Kidney epithelial cell (primary cell): Measurements from ENCODE around the gene NPAS4. TPM values are rescaled to one million over a fixed set of nuclear protein-coding genes. Genes with fewer than 3 reads are reported as not detected.

Experiments used
- DNase-seq: peaks from one replicate; pipeline ENCODE4 v3.0.0-alpha.2; 2010; ENCODE audit warnings: low read depth
- H3K27me3 ChIP-seq: 2 replicates; pipeline ENCODE4 v1.6.0; 2011; ENCODE audit warnings: low read length; ENCODE audit not compliant: control insufficient read depth, insufficient read depth
- H3K36me3 ChIP-seq: 2 replicates; pipeline ENCODE4 v1.5.1; 2011; ENCODE audit warnings: low read length; ENCODE audit not compliant: control insufficient read depth, insufficient read depth
- H3K4me3 ChIP-seq: 2 replicates; pipeline ENCODE4 v1.5.1; 2011; ENCODE audit warnings: low read depth, mild to moderate bottlenecking, control low read depth, low read length
- total RNA-seq: library from RNA; depleted of rRNA; stranded (reverse); fragments of >200 nt; gene quantifications from 2 replicates; pipeline ENCODE4 v1.2.3, GENCODE V29; 2015
- TF ChIP-seq, protein P1 (sequence below): IDR thresholded peaks from 2 replicates; pipeline ENCODE4 v1.5.1; 2011; ENCODE audit warnings: mild to moderate bottlenecking, moderate library complexity, low read length, control low read depth, inconsistent platforms; ENCODE audit not compliant: insufficient read depth, poor library complexity, severe bottlenecking

NPAS4 gene
- total RNA-seq, 1 donor from 2014 or later = not detected

DNA sequence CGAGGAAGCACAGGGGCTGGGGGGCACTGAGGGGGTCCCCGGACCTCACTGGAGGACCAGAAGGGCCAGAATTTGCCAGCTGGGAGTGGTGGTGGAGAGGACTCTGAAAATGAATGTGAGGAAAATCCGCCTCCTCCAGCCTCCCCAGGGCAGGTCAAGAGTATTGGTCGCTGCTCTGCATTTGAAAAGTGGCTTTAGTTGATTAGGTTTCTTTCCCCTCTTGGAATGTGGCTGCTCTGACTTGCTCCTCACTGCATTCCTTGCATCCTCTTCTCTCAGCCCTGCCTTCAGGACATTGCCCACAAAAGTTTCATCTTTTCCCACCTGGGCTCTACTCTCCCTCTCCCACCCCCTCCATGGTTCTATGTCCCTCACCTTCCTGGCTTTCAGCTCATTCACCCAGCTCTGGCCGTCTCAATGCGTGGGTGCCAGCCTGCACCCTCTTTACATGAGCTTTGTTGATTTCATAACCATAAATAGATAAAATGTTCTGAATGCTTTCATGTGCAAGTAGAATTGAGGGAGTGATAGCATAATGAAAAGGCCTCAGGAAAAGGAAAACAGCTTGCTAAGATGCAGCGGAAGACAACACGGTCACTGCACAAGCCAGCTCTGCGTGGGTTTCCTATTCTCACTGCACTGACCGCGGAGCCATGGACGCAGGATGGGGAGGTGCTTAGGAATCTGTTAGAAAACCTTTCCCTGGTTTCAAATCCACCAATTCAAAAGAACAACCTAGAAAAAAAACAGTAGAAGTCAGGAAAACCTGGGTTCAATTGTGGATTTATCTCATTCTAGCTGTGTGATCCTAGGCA lies 6.5 kb upstream of the NPAS4 start:
- Histone ChIP-seq H3K27me3 (peaks cover 48% of the 10 kb centered on the region), H3K36me3 (no peaks in the 10 kb centered on the region), H3K4me3 (no peak overlapping the region)
- TF ChIP-seq, protein P1, sequence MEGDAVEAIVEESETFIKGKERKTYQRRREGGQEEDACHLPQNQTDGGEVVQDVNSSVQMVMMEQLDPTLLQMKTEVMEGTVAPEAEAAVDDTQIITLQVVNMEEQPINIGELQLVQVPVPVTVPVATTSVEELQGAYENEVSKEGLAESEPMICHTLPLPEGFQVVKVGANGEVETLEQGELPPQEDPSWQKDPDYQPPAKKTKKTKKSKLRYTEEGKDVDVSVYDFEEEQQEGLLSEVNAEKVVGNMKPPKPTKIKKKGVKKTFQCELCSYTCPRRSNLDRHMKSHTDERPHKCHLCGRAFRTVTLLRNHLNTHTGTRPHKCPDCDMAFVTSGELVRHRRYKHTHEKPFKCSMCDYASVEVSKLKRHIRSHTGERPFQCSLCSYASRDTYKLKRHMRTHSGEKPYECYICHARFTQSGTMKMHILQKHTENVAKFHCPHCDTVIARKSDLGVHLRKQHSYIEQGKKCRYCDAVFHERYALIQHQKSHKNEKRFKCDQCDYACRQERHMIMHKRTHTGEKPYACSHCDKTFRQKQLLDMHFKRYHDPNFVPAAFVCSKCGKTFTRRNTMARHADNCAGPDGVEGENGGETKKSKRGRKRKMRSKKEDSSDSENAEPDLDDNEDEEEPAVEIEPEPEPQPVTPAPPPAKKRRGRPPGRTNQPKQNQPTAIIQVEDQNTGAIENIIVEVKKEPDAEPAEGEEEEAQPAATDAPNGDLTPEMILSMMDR = no peak
- DNase-seq = no peak

DNA sequence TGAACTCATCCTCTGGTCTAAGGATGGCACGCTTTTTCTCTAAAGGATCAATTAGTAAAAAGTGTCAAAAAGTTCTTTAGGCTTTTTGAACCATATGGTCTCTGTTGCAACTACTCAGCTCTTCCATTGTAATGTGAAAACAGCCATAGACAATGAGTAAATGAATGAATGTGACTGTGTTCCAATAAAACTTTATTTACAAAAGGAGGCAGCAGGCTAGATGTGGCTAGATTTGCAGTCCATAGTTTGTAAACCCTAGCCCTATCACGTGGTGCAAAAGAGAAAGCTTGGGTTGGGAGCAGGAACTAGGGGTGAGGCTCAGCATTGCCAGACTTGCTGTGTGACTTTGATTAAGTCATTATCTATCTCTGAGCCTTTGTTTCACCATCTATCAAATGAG lies 5.4 kb upstream of the NPAS4 start:
- TF ChIP-seq, protein P1 = no peak
- H3K27me3 ChIP-seq = peaks cover 48% of the 10 kb centered on the region
- no peak overlapping the region for H3K4me3 ChIP-seq
- H3K36me3 ChIP-seq = no peaks in the 10 kb centered on the region
- DNase-seq = no peak

DNA sequence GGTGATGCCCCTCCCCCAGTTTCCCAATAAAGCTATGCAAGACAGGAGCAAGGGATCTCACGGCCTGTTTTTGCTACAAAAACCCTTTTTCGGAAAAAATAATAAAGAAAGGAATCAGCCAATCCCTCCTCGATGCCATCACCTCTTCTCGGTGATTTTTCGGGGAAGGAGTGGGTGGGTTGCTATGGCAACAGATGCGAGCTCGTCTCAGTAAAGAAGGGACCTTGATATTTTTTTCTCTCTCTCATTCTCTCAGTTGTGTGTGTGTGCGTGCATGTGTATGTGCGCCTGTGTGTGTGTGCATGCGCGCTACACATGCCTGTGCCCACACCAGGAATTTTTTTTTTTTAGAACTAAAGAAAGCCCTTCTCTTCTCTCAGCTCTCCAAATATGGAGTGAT lies 3.8 kb upstream of the NPAS4 start:
- Histone ChIP-seq H3K27me3 (peaks cover 49% of the 10 kb centered on the region), H3K4me3 (no peak overlapping the region), H3K36me3 (no peaks in the 10 kb centered on the region)
- TF ChIP-seq, protein P1 = no peak
- DNase-seq = no peak

DNA sequence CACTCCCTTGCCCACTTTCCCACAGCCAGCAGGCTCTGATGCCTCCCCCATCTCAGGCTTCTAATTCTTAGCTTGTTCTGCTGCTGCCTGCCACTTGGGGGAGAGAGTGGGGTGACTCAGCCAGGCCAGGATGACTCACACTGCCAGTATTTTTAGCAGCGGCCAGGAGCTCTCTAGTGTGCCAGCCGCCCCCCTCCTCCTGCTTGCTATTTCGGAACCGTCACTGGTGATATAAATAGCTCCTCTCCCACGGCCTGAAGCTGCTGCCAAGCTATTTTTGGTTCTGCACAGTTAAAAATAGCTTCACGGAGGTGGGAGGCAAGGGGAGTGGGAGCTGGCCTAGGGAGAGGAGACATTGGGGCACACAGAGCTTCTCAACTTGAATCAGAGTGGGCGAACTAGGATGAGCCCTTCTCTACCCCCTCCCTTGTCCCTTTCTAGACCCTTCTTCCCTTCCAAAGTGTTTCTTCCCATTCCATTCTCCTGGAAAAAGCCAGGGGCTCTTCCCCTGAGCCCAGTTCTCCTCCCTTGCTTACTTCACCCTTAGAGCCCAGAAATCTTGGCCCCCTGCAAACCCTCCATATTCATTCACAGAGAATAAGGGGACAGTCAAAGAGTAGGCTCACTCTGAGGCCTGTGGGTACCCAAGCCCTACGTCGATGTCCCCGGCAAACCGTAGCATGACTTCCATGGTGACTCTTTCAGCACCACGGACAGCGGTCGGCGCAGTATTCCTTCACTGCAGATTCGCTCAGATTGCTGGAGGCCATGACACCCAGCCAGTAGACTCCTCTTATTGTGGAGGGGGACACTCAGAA lies 2.5 kb upstream of the NPAS4 start:
- no peaks in the 10 kb centered on the region for H3K36me3 ChIP-seq
- DNase-seq = peak; percentile 63
- TF ChIP-seq, protein P1 = peak; percentile 55
- peaks cover 45% of the 10 kb centered on the region for H3K27me3 ChIP-seq
- no peak overlapping the region for H3K4me3 ChIP-seq

DNA sequence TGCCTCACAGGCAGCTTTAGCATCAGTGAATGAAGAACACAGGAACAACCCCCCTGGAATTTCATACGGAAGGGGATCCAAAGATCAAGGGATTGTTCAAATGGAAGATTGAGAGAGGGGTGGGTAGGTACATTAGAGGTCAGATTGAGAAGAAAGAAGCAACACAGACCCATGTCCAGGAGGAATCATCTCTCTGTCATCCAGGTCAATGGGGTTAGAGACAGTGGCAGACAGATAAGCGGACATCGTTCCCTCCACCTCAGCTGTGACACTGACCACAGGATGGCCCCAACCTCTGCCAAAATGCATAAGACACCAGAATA lies 1.9 kb upstream of the NPAS4 start:
- Histone ChIP-seq H3K4me3 (no peak overlapping the region), H3K36me3 (no peaks in the 10 kb centered on the region), H3K27me3 (peaks cover 40% of the 10 kb centered on the region)
- no peak for DNase-seq
- TF ChIP-seq, protein P1 = no peak
